DND-41 (cell line): Measurements from ENCODE around the gene PLA2G2D.

Experiments
- ATAC-seq: fragments of 200-7000 bp; cut with Tn5 transposase; 3 replicates; pipeline ENCODE4 v1.9.1; 2021; ENCODE audit warnings: low read depth; ENCODE audit not compliant: insufficient read depth
- DNase-seq: peaks from one replicate; pipeline ENCODE4 v3.0.0-alpha.2; 2020
- H2AFZ ChIP-seq: 2 replicates; pipeline ENCODE4 v1.6.0; 2012; ENCODE audit warnings: low read depth, low read length
- H3K27ac ChIP-seq: 2 replicates; pipeline ENCODE4 v1.5.1; 2012; ENCODE audit warnings: low read length, inconsistent platforms
- H3K27me3 ChIP-seq: fragments of 200-600 bp; sonication (generic); 2 replicates; pipeline ENCODE4 v1.6.0; 2012; ENCODE audit warnings: low read length, mild to moderate bottlenecking, inconsistent platforms; ENCODE audit not compliant: insufficient read depth, poor library complexity
- H3K36me3 ChIP-seq: 2 replicates; pipeline ENCODE4 v1.5.1; 2012; ENCODE audit warnings: low read length, inconsistent platforms; ENCODE audit not compliant: insufficient read depth
- H3K4me1 ChIP-seq: 2 replicates; pipeline ENCODE4 v1.5.1; 2012; ENCODE audit warnings: mild to moderate bottlenecking, low read length; ENCODE audit not compliant: insufficient read depth
- H3K4me2 ChIP-seq: 2 replicates; pipeline ENCODE4 v1.6.0; 2012; ENCODE audit warnings: mild to moderate bottlenecking, moderate library complexity, low read length, inconsistent platforms; ENCODE audit not compliant: insufficient read depth
- H3K4me3 ChIP-seq, 2 experiments: fragments of 200-600 bp in 1 of 2; shearing (Covaris generic) in 1 of 2; 2 replicates each; pipeline ENCODE4 v1.5.1; 2012 to 2016; ENCODE audit warnings: inconsistent platforms in 2 of 2, low read length in 2 of 2, mild to moderate bottlenecking in 2 of 2, low read depth in 1 of 2, moderate library complexity in 1 of 2
- H3K79me2 ChIP-seq: 2 replicates; pipeline ENCODE4 v1.6.0; 2012; ENCODE audit warnings: low read length, inconsistent platforms; ENCODE audit not compliant: insufficient read depth
- H3K9ac ChIP-seq: 2 replicates; pipeline ENCODE4 v1.6.0; 2012; ENCODE audit warnings: low read depth, mild to moderate bottlenecking, inconsistent platforms, low read length, moderate library complexity
- H3K9me3 ChIP-seq: 2 replicates; pipeline ENCODE4 v1.5.1; 2012; ENCODE audit warnings: low read length, moderate library complexity, mild to moderate bottlenecking, inconsistent platforms; ENCODE audit not compliant: insufficient read depth, severe bottlenecking
- H4K20me1 ChIP-seq: 2 replicates; pipeline ENCODE4 v1.6.0; 2012; ENCODE audit warnings: low read length; ENCODE audit not compliant: insufficient read depth
- CTCF ChIP-seq: IDR thresholded peaks from 2 replicates; pipeline ENCODE4 v1.5.1; 2012; ENCODE audit warnings: borderline replicate concordance, low read length, moderate library complexity, mild to moderate bottlenecking; ENCODE audit not compliant: poor library complexity, severe bottlenecking; ENCODE audit errors: extremely low read depth
- EZH2 ChIP-seq: IDR thresholded peaks from 3 replicates; pipeline ENCODE4 v1.6.1; 2012; ENCODE audit warnings: borderline replicate concordance, low read depth, mild to moderate bottlenecking, moderate library complexity, low read length, inconsistent platforms; ENCODE audit not compliant: severe bottlenecking

PLA2G2D gene

GRCh38 chr1:20100632-20101355 lies 18.5 kb downstream of the PLA2G2D start:
- Histone ChIP-seq H2AFZ (no peak overlapping the region), H3K27me3 (peaks cover 10% of the 10 kb centered on the region)
- peak; percentile 50; the same call in 2 of the 3 replicates for ATAC-seq

GRCh38 chr1:20099533-20099932 lies 19.8 kb downstream of the PLA2G2D start:
- H3K4me1 ChIP-seq: no peaks in the 10 kb centered on the region
- H3K4me2 ChIP-seq: no peak overlapping the region
- H3K9ac ChIP-seq: no peak overlapping the region
- TF ChIP-seq CTCF: no peak
- no peaks in the 10 kb centered on the region for H3K79me2 ChIP-seq
- H3K9me3 ChIP-seq: no peaks in the 10 kb centered on the region
- H4K20me1 ChIP-seq: no peaks in the 10 kb centered on the region
- no peaks in the 10 kb centered on the region for H3K36me3 ChIP-seq
- peaks cover 10% of the 10 kb centered on the region for H3K27me3 ChIP-seq
- H3K4me3 ChIP-seq: no peak overlapping the region
- no peak overlapping the region for H3K27ac ChIP-seq
- ATAC-seq: no peak
- no peak overlapping the region for H2AFZ ChIP-seq
- no peak for DNase-seq

More at GRCh38 chr1:20100632-20101355, 18.5 kb downstream of the PLA2G2D start:
- DNase-seq: peak; percentile 27
- Histone ChIP-seq H3K9ac (no peak overlapping the region), H3K27ac (no peak overlapping the region), H3K4me1 (no peaks in the 10 kb centered on the region), H3K9me3 (no peaks in the 10 kb centered on the region), H4K20me1 (no peaks in the 10 kb centered on the region), H3K79me2 (no peaks in the 10 kb centered on the region), H3K36me3 (no peaks in the 10 kb centered on the region), H3K4me3 (no peak overlapping the region), H3K4me2 (no peak overlapping the region)
- peak; percentile 65 for TF ChIP-seq CTCF
- TF ChIP-seq EZH2: no peak

- Histone ChIP-seq H3K9me3 (no peaks in the 10 kb centered on the region), H3K27me3 (peaks cover 13% of the 10 kb centered on the region), H2AFZ (no peak overlapping the region), H3K36me3 (no peaks in the 10 kb centered on the region), H4K20me1 (no peaks in the 10 kb centered on the region), H3K4me3 (no peak overlapping the region), H3K4me2 (no peak overlapping the region), H3K9ac (no peak overlapping the region), H3K4me1 (no peaks in the 10 kb centered on the region), H3K27ac (no peak overlapping the region), H3K79me2 (no peaks in the 10 kb centered on the region)
- TF ChIP-seq CTCF (no peak), EZH2 (no peak)
- ATAC-seq (no peak), DNase-seq (no peak)
Measured at GRCh38 chr1:20096840-20097447, 22.4 kb downstream of the PLA2G2D start.
